ENCODE measurements around the gene FUT3.

DNA sequence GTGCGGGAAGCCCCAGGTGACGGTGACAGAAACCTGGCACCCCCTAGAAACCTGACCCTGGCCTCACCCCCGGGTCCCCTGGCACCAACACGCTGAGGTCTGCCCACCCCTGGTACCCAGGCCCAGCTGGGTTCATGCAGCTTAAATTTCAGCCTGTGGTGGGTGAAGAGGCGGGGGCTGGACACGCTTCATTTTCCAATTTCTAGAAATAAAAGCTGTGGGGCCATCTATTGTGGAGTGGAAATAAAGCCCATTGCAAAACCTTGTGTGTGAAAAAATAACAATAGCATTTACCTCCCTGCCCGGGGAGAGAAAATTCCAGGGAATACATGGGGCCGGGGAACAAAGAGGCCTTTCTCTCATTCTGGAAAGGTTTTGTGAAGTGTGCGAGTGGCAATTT lies 26.6 kb upstream of the FUT3 start:
- no peak for TF ChIP-seq POLR2A (IDR thresholded peaks at IDR 0.05; ENCODE audit: low read depth, low read length)
- TF ChIP-seq CTCF (conservative IDR thresholded peaks at IDR 0.05; ENCODE audit: low read depth, low read length) = no peak
- TF ChIP-seq ELK1 (IDR thresholded peaks at IDR 0.05; ENCODE audit: borderline replicate concordance, low read depth, low read length) = no peak
- no peak for TF ChIP-seq SMC3 (IDR thresholded peaks at IDR 0.05; ENCODE audit: low read depth, low read length)
- no peak for TF ChIP-seq RAD21 (IDR thresholded peaks at IDR 0.05; ENCODE audit: low read length)
- TF ChIP-seq USF2 (IDR thresholded peaks at IDR 0.05; ENCODE audit: low read depth, low read length) = no peak
